GM21360 (cell line): ENCODE measurements around the gene DCHS2.

ENCODE experiments used
- ATAC-seq: cut with Tn5 transposase; IDR thresholded peaks from one replicate; pipeline ENCODE4 v1.9.1; 2021; ENCODE audit warnings: mild to moderate bottlenecking, moderate library complexity; ENCODE audit not compliant: unreplicated experiment

The DCHS2 gene

DNA sequence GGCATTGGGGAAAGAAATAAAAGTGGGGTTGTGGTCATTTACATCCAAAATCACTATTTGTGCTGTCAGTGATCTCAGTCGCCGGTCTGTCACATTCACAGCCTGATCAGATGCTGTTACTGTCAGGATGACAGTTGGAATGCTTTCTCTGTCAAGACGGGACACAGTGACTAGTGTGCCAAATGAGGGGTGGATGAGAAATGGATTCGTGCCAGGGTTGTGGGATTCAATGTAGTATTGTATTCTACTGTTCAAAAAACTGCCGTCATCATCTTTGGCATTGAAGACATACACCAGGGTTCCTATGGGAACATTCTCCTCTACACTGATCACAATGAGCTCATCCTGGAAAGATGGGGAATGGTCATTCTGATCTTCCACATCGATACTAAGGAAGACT, 171.1 kb downstream of the DCHS2 start:
- no peak for ATAC-seq

GRCh38 chr4:154319736-154320135, 171.9 kb downstream of the DCHS2 start:
- no peak for ATAC-seq

DNA sequence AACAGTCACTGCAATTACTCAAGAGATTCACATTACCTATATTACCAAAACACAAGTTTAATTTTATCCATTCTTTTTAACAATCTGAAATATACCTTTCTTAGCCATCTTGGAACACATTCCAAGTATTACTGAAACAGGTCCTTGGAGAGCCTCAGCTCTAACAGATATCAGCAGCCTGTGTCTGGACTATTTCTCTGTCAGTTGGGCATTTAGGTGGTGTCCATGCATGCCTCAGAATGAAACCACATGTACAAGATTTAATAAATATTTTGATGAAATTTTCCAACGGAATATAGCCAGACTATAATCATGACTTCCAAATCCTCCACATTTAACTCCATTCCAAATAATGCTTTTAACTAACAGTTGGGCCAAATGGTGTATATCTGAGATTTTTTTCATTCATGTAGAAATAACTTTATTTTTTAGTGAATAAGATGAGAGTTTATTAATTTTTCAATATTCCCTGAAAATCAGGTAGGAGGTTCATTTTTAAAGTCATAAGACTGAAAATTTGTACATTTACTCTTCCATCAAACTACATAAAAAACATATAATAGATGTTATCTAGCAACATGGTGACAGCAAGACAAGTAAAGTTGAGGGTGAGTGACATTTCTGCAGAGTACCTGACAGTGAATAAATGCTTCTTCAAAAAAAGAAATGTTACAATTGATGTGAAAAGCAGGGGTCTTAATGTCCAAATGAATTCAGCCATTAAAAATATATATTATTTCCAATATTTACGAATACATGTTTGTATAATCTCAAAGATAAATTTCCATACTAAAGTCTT, 174.2 kb downstream of the DCHS2 start:
- ATAC-seq = no peak

DNA sequence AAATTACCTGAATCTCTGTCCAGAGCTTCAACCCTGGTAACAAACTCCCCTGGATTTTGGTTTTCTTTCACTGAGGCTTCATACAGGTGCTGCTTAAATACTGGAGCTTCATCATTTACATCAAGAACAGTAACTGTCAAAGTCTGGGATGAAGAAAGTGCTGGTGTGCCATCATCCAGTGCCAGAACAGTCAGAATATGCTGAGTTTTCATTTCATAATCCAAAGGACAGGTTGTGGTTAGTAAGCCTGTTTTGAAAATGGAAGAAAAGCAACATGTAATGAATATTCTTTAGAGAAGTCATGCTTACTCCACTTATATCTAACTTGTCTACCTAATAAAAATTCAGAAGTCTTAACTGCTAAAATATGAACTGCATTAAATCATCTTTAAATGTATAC, 175.9 kb downstream of the DCHS2 start:
- ATAC-seq = no peak

DNA sequence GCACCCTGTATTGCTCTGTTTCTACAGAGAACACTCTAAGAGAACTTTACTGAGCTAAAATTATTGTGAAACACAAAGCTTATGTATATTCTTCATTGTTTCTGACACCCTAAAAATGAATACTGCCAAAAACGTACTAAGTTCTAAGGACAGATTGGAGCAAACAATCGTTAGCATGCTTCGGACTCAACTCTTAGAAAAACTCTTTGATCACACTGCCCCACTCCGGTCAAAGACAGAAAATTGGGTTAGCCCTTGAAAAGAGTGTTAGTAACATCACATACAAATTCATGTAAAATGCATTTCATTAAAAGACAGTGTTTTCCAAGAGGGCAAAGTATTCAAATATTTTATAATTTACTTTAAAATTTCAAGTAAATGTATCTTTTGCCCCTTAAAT, 177.4 kb downstream of the DCHS2 start:
- no peak for ATAC-seq

DNA sequence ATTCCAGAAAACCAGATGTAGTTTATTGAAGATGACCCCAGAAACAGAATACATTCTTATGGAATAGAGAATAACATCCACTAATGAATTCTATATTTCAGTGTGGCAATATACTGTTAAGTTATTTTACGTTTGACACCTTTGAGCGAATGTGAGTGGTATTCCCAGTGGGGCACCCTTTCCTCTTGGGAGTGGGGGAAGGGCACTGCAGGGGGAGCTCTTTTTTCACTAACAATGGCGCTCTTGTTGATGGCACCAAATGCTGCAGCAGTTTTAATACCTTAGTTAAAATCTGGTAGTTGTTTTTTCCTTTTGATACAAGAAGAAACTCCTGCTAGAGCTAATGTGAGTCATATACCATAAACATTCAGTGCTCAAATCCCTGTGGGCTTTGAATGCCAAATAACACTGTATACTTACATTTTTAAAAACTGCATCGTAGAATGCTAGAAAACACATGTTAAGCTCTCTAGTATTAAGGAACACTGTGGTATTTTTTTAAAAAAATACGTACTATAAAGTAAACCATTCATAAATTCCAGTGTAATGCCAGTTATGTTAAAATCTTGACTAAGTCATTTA, 178.5 kb downstream of the DCHS2 start:
- no peak for ATAC-seq

- ATAC-seq = no peak
Observed at GRCh38 chr4:154312246-154312645, 179.4 kb downstream of the DCHS2 start.

- no peak for ATAC-seq
Observed at GRCh38 chr4:154310578-154310977, 181.0 kb downstream of the DCHS2 start.

GRCh38 chr4:154308207-154308606, 183.4 kb downstream of the DCHS2 start:
- no peak for ATAC-seq

DNA sequence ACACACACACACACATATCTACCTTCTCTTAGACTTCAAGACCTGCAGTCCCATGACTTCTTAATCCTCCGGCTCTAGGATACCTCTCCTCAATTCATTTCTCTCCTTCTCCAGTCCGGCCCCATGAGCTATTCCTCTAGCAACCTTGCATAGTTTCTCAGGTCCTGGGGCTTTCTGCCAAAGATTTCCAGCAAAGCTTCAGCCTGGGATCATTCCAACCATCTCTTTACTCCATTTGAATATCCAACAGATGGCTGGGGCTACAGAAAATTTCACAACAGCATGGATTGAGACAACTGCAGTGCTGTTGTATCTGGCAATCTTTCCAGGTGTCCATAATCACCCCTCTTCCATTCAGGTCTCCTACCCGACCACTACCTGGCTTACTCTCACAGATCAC, 184.1 kb downstream of the DCHS2 start:
- no peak for ATAC-seq

- no peak for ATAC-seq
Observed at GRCh38 chr4:154305616-154306015, 186.0 kb downstream of the DCHS2 start.

GRCh38 chr4:154304679-154305078, 186.9 kb downstream of the DCHS2 start:
- ATAC-seq = no peak

DNA sequence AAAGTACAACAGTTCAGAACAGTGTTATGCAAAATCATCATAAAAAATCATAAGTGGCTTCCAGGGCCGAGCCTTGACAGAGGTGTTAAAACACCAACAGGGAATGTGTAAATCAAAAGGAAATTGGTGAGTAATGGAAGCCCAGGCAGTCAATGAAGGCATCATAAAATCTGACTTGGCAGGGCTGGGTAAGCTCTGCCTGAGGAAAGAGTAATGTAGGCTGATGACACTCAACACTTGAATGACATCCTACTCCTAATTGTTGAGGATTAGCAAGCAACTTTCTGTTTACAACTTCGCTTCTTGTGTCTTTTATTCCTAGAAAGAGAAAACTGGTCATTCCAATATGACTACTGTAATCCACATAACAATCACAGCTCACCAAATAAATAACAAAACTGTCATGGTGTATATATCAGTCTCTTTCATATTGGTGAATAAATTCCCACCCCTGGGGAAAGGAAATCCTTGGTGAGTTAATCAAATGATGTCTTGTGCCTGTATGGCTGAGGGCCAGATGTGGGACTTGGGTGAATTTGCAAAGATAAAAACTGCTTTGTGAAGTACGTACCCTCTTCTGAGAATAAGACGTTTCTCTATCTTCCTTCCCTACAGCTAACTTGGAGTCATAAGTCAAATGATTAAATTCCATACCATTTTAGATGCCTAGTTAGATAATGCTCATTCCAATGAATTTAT, 196.8 kb downstream of the DCHS2 start:
- no peak for ATAC-seq

DNA sequence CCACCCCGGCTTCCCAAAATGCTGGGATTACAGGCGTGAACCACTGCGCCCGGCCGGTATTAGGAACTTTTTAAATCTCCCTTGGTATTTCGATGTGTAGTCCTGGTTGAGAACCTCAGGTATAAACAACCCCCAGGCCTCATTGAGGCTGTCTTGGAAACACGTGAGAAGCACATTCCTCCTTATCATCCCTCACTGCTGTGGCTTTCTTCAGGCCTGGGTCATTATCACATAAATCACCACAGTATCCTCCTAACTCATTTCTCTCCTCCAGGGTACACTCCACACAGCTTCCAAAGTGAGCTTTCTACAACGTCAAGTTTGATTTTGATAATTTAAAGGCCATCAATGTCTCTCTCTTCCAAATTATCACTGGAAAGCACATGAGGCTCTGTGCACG, 198.2 kb downstream of the DCHS2 start:
- no peak for ATAC-seq

- ATAC-seq = no peak
Observed at GRCh38 chr4:154292589-154292988, 199.0 kb downstream of the DCHS2 start.

GRCh38 chr4:154277172-154277571, 214.4 kb downstream of the DCHS2 start:
- no peak for ATAC-seq

DNA sequence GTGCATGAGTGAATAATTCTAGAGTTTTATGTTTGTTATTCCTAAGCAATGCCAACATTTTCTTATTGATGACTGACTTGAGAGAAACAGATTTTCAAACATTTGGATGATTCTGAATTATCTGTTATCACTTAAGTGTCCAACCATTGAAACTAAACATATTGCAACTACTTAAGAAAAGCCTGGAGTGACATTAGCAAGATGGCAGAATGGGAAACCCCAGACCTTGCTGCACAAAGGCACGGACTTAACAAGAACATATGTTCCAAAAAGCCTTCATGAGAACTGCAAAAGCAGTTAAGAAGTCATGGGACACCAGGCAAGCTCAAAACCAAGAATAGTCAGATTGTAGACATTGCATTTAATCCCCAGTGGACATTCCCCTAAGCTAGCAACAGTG, 215.1 kb downstream of the DCHS2 start:
- ATAC-seq = no peak

DNA sequence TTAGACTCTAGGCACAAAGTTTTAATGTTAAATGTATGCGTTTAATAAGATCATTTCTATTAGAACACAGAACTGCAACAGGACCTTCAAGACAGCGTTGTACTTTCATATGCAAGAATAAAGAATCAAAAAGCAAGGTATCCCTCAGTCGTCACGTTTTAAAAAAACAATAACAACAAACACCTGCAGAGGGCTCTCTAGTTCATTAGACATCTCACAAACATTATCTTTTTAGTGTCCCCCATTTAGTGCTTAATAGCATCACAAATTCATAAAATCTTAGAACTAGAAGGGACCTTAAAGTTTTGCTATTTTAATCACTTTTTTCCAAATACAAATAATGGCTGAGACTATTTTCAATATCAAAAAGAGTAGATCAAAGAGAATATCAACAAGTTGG, 236.6 kb downstream of the DCHS2 start:
- ATAC-seq = no peak

DNA sequence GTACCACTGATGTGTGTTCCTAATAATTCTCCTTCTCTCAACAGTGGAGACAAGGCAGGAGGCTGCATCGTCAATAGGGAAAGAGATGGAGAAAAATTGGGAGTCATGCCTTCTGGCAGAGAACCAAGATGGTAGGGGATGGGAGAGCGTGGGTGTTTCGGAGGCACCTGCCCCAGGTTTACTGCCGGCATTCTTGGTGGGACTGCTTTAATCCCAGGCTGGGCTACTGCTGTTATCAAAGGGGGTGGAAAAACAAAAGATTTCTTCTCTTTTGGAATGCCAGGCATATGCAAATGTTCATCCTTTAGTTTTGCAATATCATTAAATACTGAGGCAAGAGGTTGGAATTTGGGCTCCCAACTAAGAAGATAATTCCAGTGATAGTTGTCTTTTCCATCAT, 257.0 kb downstream of the DCHS2 start:
- ATAC-seq = no peak

DNA sequence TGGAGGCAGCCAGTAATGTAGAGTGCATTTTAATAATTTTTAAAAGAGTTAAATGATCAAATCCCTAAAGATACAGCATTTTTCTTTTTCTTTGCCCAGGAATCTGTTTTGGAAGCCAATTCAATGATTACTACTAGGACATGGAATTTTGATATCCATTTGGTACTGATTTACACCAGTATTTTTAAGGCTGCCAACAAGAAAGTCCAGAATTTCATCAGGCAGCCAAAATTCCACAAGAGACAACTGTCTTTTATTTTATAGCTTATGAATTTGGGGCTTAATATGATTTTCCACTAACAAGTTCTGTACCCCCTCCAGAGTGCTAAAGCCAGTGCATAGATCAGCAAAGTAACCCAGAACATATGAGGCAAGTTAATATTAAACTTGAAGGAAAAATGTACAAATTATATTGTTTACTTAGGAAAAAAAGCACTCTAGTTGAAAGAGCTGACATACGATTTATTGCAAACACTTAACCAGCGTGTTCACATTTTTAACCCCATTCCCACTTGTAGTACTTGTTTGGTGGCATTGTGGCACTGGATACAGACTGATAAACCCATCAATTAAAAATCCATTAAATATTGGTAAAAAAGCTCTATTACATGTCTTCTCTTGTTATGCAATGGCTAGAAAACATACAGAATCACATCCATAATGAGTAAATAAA, 259.7 kb downstream of the DCHS2 start:
- ATAC-seq = no peak

GRCh38 chr4:154230723-154231122, 260.9 kb downstream of the DCHS2 start:
- ATAC-seq = no peak

DNA sequence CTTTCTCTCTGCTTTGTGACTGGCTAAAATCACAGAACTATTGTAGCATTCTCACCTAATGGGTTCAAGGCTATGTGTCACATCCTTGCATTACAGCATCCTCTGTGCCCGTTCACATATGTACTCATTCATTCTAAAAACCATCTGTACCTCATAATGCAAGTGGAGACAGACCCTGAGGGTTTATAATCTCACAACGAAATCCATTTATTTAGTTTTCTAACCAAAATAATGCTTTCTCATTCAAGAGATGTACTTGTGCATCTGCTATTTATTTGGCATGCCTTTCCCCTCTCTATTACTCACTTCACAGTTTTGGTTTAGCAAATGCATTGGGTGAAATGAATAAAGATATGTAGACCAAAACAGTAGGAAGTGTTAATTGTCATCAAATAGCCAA, 261.5 kb downstream of the DCHS2 start:
- ATAC-seq = no peak
